HG03060 (cell line): ENCODE results near the gene UPK1A.
A peak's percentile ranks its signal among the peaks of the same experiment; 100 is the strongest.
"Not testable (repeated sequence)": the region's sequence is repeated elsewhere in the genome, so short reads cannot be mapped to it uniquely, and the experiment has no call there.

Source experiments
- ATAC-seq: cut with Tn5 transposase; IDR thresholded peaks from one replicate; pipeline ENCODE4 v1.9.1; 2021; ENCODE audit warnings: low read depth, moderate number of reproducible peaks; ENCODE audit not compliant: unreplicated experiment

The UPK1A gene

GRCh38 chr19:35715981-35716800 lies 49.9 kb downstream of the UPK1A start:
- ATAC-seq: no peak

GRCh38 chr19:35716801-35717664 lies 50.7 kb downstream of the UPK1A start:
- peak; percentile 35 for ATAC-seq

DNA sequence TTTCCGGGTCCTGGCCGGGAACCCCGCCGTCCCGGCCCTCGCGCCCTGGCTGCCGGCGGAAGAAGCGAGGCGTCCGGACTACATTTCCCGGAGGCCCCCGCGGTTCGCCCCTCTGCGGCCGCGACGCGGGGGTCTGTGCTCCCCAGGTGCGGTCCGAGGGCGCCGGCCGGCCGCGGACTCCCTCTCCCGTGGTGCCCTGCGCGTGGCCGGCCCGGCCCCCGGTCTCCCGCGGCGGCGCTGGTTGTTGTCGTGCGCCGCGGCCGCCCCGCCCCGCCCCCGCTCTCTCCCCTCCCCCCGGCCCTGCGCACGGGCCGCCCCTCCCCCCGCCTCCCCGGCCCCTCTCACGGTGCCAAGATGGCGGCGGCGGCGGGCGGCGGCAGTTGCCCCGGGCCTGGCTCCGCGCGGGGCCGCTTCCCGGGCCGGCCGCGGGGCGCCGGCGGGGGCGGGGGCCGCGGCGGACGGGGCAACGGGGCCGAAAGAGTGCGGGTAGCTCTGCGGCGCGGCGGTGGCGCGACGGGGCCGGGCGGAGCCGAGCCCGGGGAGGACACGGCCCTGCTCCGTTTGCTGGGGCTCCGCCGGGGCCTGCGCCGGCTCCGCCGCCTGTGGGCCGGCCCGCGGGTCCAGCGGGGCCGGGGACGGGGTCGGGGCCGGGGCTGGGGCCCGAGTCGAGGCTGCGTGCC lies 51.5 kb downstream of the UPK1A start, which contains the start of gene KMT2B:
Gene KMT2B, plus strand, starts transcription at position 339 of the 680 bp plus-strand sequence. Its CDS starts 16 bp downstream, at position 355.
- no peak for ATAC-seq

- no peak for ATAC-seq
Measured at GRCh38 chr19:35718345-35719041, 52.2 kb downstream of the UPK1A start.

DNA sequence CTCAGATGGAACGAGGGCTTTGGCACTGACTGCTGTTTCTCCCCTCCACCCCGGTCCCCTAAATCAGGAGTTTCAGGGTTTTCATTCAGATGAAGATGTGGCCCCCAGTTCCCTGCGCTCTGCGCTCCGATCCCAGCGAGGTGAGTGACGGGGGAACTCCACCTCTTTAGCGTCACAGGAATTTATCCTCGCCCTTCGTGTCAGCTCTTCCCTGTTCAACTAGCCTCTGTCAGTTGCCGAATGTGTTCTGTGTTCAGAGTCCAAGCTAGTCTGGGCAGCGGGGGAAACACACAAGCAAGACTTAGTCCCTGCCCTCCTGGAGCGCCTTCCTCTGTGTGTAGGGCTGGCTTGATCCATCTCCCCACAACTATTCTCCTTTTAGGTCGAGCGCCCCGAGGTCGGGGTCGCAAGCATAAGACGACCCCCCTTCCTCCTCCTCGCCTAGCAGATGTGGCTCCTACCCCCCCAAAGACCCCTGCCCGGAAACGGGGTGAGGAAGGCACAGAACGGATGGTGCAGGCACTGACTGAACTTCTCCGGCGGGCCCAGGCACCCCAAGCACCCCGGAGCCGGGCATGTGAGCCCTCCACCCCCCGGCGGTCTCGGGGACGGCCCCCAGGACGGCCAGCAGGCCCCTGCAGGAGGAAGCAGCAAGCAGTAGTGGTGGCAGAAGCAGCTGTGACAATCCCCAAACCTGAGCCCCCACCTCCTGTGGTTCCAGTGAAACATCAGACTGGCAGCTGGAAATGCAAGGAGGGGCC lies 53.3 kb downstream of the UPK1A start:
- no peak for ATAC-seq

GRCh38 chr19:35720163-35720524 lies 53.8 kb downstream of the UPK1A start:
- no peak for ATAC-seq

GRCh38 chr19:35720648-35721047 lies 54.3 kb downstream of the UPK1A start:
- no peak for ATAC-seq

- ATAC-seq: no peak
Measured at GRCh38 chr19:35721374-35721773, 55.1 kb downstream of the UPK1A start.

DNA sequence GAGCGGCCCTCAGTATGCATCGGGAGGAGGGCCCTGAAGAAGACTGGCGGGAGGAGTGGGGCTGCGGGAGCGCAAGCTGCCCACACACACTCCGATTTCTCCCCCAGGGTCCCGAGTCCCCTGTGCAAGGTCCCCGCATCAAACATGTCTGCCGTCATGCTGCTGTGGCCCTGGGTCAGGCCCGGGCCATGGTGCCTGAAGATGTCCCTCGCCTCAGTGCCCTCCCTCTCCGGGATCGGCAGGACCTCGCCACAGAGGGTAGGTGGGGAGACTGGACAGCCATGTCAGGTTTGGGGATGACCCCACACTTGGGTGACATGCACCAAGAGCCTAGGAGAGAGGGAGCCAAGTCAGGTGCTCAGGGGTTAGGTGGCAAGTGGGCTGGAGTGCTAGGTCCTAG lies 56.1 kb downstream of the UPK1A start:
- no peak for ATAC-seq

DNA sequence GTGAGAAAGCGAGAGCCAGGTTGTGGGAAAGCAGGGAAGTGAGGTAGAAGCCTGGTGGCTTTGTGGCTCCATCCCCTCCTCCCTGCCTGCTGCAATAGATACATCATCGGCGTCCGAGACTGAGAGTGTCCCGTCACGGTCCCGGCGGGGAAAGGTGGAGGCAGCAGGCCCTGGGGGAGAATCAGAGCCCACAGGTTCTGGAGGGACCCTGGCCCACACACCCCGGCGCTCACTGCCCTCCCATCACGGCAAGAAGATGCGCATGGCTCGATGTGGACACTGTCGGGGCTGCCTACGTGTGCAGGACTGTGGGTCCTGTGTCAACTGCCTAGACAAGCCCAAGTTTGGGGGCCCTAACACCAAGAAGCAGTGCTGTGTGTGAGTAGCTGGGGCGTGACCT lies 56.6 kb downstream of the UPK1A start:
- ATAC-seq: no peak

GRCh38 chr19:35723671-35724070 lies 57.4 kb downstream of the UPK1A start:
- no peak for ATAC-seq

- ATAC-seq: not testable (repeated sequence)
Measured at GRCh38 chr19:35724132-35724531, 57.8 kb downstream of the UPK1A start.

- no peak for ATAC-seq
Measured at GRCh38 chr19:35724560-35724959, 58.2 kb downstream of the UPK1A start.

DNA sequence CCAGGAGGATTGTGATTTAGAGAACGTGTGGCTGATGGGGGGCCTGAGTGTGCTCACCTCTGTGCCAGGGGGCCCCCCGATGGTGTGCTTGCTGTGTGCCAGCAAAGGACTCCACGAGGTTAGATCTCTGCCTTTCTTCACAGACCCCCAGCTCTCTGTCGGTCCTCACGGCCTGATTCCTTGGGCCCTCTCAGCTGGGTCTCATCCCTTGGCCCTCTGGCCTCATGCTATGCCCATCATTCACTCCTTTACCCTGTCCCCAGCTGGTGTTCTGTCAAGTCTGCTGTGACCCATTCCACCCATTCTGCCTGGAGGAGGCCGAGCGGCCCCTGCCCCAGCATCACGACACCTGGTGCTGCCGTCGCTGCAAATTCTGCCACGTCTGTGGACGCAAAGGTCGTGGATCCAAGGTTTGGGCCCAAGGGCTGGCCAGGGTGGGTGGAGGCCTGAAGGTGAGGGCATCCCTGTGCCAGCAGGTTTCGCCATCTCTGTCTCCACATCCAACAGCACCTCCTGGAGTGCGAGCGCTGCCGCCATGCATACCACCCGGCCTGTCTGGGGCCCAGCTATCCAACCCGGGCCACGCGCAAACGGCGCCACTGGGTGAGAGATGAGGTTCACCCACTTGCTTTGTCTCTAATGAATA lies 59.0 kb downstream of the UPK1A start:
- ATAC-seq: no peak

- ATAC-seq: no peak
Measured at GRCh38 chr19:35727053-35727955, 61.0 kb downstream of the UPK1A start.
